Hepatocyte (in vitro differentiated cells): ENCODE results near the gene PLPP7. TPM values are rescaled to one million over a fixed set of nuclear protein-coding genes. Genes with fewer than 3 reads are reported as not detected.

Source experiments
- DNase-seq: peaks from one replicate; pipeline ENCODE4 v3.0.0-alpha.2; 2016; ENCODE audit warnings: low spot score
- H2AFZ ChIP-seq: fragments of 200-600 bp; sonication (generic); 2 replicates; pipeline ENCODE4 v1.6.0; 2016; ENCODE audit warnings: antibody characterized with exemption, mild to moderate bottlenecking
- H3K27ac ChIP-seq: fragments of 200-600 bp; sonication (generic); 2 replicates; pipeline ENCODE4 v1.5.1; 2016; ENCODE audit warnings: mild to moderate bottlenecking
- H3K27me3 ChIP-seq: fragments of 200-600 bp; sonication (generic); 2 replicates; pipeline ENCODE4 v1.6.1; 2016
- H3K36me3 ChIP-seq: fragments of 200-600 bp; sonication (generic); replicated peaks from 2 replicates; pipeline ENCODE4 v1.5.1; 2016; ENCODE audit warnings: low read depth; ENCODE audit not compliant: insufficient read depth
- H3K4me1 ChIP-seq: fragments of 200-600 bp; sonication (generic); 2 replicates; pipeline ENCODE4 v1.5.1; 2016; ENCODE audit warnings: mild to moderate bottlenecking, moderate library complexity; ENCODE audit not compliant: insufficient read depth
- H3K4me2 ChIP-seq: fragments of 200-600 bp; sonication (generic); 2 replicates; pipeline ENCODE4 v1.6.0; 2016
- H3K4me3 ChIP-seq: fragments of 200-600 bp; sonication (generic); 2 replicates; pipeline ENCODE4 v1.5.1; 2016; ENCODE audit warnings: mild to moderate bottlenecking
- H3K79me2 ChIP-seq: fragments of 200-600 bp; sonication (generic); 2 replicates; pipeline ENCODE4 v1.6.0; 2017; ENCODE audit warnings: mild to moderate bottlenecking
- H3K9me2 ChIP-seq: fragments of 200-600 bp; sonication (generic); replicated peaks from 2 replicates; pipeline ENCODE4 v1.6.0; 2017; ENCODE audit warnings: mild to moderate bottlenecking; ENCODE audit not compliant: insufficient read depth
- H3K9me3 ChIP-seq: fragments of 200-600 bp; sonication (generic); 2 replicates; pipeline ENCODE4 v1.5.1; 2016; ENCODE audit warnings: low read depth, mild to moderate bottlenecking
- H4K20me1 ChIP-seq: fragments of 200-600 bp; sonication (generic); 2 replicates; pipeline ENCODE4 v1.6.0; 2016; ENCODE audit warnings: mild to moderate bottlenecking; ENCODE audit not compliant: insufficient read depth, poor library complexity, severe bottlenecking
- CTCF ChIP-seq: fragments of 200-600 bp; sonication (generic); IDR thresholded peaks from 2 replicates; pipeline ENCODE4 v1.5.1; 2016; ENCODE audit warnings: antibody characterized with exemption, mild to moderate bottlenecking; ENCODE audit not compliant: poor library complexity
- EZH2 ChIP-seq: fragments of 200-600 bp; sonication (generic); IDR thresholded peaks from 2 replicates; pipeline ENCODE4 v1.6.1; 2016; ENCODE audit warnings: antibody characterized with exemption, mild to moderate bottlenecking, borderline replicate concordance
- EZH2phosphoT487 ChIP-seq: fragments of 200-600 bp; sonication (generic); IDR thresholded peaks from one replicate; pipeline ENCODE4 v1.6.1; 2018; ENCODE audit warnings: antibody characterized with exemption, mild to moderate bottlenecking, low read depth, moderate library complexity; ENCODE audit not compliant: unreplicated experiment, severe bottlenecking
- WGBS: methylation state at CpG from one replicate; pipeline ENCODE4 v1.1.6; 2016; ENCODE audit warnings: low lambda C conversion rate; ENCODE audit errors: missing lambda C conversion rate; 5-methylcytosine and 5-hydroxymethylcytosine counted together
- polyA plus RNA-seq: library from polyadenylated mRNA; unstranded; fragments of >200 nt; fragmentation: Nextera tagmentation; extraction: Ambion mirVana; gene quantifications from 2 replicates; pipeline ENCODE4 v1.2.1, GENCODE V29; 2016
- total RNA-seq: library from RNA; depleted of rRNA; stranded (reverse); fragments of >200 nt; gene quantifications from 2 replicates; pipeline ENCODE4 v1.2.3, GENCODE V29; 2014

PLPP7 gene
- total and polyA plus RNA-seq, 2 experiments from 2014 or later, result 0.20 to 0.46 TPM

- 84% methylated on average over 11 of the region's 11 CpGs for WGBS
- DNase-seq, result no peak
Observed at GRCh38 chr9:131303381-131304321, 14.1 kb downstream of the PLPP7 start.

GRCh38 chr9:131304676-131305355 lies 15.3 kb downstream of the PLPP7 start:
- Histone ChIP-seq H3K9me3 (no peaks in the 10 kb centered on the region), H3K4me3 (no peak overlapping the region), H4K20me1 (no peaks in the 10 kb centered on the region), H3K9me2 (no peaks in the 10 kb centered on the region), H3K36me3 (no peaks in the 10 kb centered on the region), H3K4me2 (no peak overlapping the region), H3K27ac (no peak overlapping the region), H3K4me1 (no peaks in the 10 kb centered on the region), H3K27me3 (no peaks in the 10 kb centered on the region), H2AFZ (no peak overlapping the region), H3K79me2 (no peaks in the 10 kb centered on the region)
- TF ChIP-seq CTCF, result no peak
- TF ChIP-seq EZH2, result no peak
- TF ChIP-seq EZH2phosphoT487, result no peak
- WGBS, result 67% methylated on average over 19 of the region's 19 CpGs
- DNase-seq, result no peak

More at GRCh38 chr9:131303381-131304321, 14.1 kb downstream of the PLPP7 start:
- TF ChIP-seq CTCF (no peak), EZH2phosphoT487 (no peak), EZH2 (no peak)
- Histone ChIP-seq H3K4me3 (no peak overlapping the region), H3K27me3 (no peaks in the 10 kb centered on the region), H3K9me3 (no peaks in the 10 kb centered on the region), H3K4me2 (no peak overlapping the region), H3K4me1 (no peaks in the 10 kb centered on the region), H3K9me2 (no peaks in the 10 kb centered on the region), H3K79me2 (no peaks in the 10 kb centered on the region), H3K36me3 (no peaks in the 10 kb centered on the region), H4K20me1 (no peaks in the 10 kb centered on the region), H2AFZ (no peak overlapping the region), H3K27ac (no peak overlapping the region)

GRCh38 chr9:131306397-131307004 lies 17.0 kb downstream of the PLPP7 start:
- Histone ChIP-seq H3K27ac (no peak overlapping the region), H3K4me1 (no peaks in the 10 kb centered on the region), H3K79me2 (no peaks in the 10 kb centered on the region), H3K4me3 (no peak overlapping the region), H3K4me2 (no peak overlapping the region), H4K20me1 (no peaks in the 10 kb centered on the region), H3K27me3 (no peaks in the 10 kb centered on the region), H3K36me3 (no peaks in the 10 kb centered on the region), H2AFZ (no peak overlapping the region), H3K9me2 (no peaks in the 10 kb centered on the region), H3K9me3 (no peaks in the 10 kb centered on the region)
- no peak for DNase-seq
- TF ChIP-seq EZH2 (no peak), EZH2phosphoT487 (no peak), CTCF (no peak)
- 96% methylated on average over 14 of the region's 14 CpGs for WGBS
